ENCODE measurements around the gene RABGAP1L. TPM values are rescaled to one million over a fixed set of nuclear protein-coding genes. Genes with fewer than 3 reads are reported as not detected.

The RABGAP1L gene
- total RNA-seq, 1 donor from 2014 or later = 19.3 TPM

GRCh38 chr1:174197088-174197487, 37.8 kb downstream of the RABGAP1L start:
- no peak for DNase-seq (ENCODE audit: low read depth in 2 of 2)

- DNase-seq (ENCODE audit: low read depth in 2 of 2) = no peak
Observed at GRCh38 chr1:174197547-174197946, 38.2 kb downstream of the RABGAP1L start.

GRCh38 chr1:174198202-174198601, 38.9 kb downstream of the RABGAP1L start:
- no peak for DNase-seq (ENCODE audit: low read depth in 2 of 2)

- no peak for DNase-seq (ENCODE audit: low read depth in 2 of 2)
Observed at GRCh38 chr1:174200746-174201145, 41.4 kb downstream of the RABGAP1L start.

GRCh38 chr1:174204697-174205308, 45.5 kb downstream of the RABGAP1L start:
- no peak for DNase-seq (ENCODE audit: low read depth in 2 of 2)

GRCh38 chr1:174206148-174206836, 47.0 kb downstream of the RABGAP1L start:
- DNase-seq (ENCODE audit: low read depth in 2 of 2) = no peak

DNA sequence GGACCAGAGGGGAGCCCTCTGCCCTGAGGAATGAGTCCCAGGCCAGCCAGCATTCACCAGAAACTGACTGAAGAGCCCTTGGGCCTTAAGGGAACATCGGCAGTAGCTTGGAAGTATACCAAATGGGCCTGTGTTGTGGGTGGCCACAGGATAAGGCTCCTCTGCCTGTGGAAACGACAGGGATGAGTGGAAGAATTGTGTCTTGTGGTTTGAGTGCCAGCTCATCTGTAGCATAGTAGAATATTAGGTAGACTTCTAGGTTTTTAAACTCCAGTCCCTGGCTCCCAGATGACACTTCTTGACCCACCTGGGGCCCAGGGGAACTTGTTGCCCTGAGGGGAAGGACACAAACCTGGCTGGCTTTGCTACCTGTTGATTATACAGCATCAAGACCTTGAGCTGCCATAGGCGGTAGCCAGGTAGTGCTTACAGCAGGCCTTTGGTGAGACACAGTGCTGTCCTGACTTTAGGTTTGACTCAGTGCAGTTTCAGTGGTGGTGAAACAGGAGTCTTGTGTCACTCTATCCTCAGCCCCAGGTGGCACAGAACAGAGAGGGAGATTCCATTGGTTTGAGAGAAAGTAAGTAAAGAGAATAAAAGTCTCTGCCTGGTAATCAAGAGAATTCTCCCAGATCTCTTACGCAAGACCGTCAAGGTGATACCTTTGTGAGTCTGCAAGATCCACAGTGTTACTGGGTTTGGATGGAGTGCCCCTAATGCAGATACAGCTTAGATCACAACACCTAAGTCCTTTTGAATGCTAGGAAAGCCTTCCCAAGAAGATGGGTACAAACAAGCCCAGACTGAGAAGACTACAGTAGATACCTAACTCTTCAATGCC, 50.2 kb downstream of the RABGAP1L start:
- DNase-seq (ENCODE audit: low read depth in 2 of 2) = no peak

DNA sequence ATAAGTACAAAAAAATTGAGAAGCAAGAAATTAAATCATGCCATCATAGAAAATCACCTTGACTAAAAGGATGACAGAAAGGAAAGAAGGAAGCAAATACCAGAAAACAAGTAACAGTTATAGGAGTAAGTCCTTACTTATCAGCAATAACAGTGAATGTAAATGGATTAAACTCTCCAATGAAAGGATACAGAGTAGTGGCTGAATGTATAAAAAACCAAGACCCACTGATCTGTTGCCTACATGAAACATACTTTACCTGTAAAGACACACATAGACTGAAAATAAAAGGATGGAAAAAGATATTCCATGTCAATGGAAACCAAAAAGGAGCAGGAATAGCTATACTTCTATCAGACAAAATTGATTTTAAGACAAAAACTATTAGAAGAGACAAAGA, 52.2 kb downstream of the RABGAP1L start:
- DNase-seq (ENCODE audit: low read depth in 2 of 2) = no peak

DNA sequence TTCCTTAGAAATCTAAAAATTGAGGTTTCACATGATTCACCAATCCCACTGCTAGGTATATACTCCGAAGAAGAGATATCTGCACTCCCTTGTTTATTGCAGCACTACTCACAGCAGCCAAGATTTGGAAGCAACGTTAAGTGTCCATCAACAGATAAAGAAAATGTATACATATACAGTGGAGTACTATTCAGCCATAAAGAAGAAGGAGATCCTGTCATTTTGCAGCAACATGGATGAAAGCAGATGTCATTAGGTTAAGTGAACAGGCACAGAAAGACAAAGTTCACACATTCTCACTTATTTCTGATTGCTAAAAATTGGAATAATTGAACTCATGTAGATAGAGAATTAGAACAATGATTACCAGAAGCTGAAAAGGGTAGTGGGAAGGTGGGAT, 56.4 kb downstream of the RABGAP1L start:
- no peak for DNase-seq (ENCODE audit: low read depth in 2 of 2)

- no peak for DNase-seq (ENCODE audit: low read depth in 2 of 2)
Observed at GRCh38 chr1:174217248-174217647, 57.9 kb downstream of the RABGAP1L start.

GRCh38 chr1:174217787-174218574, 58.7 kb downstream of the RABGAP1L start:
- peak; percentile 33 to 51 for DNase-seq (ENCODE audit: low read depth in 2 of 2)

- no peak for DNase-seq (ENCODE audit: low read depth in 2 of 2)
Observed at GRCh38 chr1:174218983-174219382, 59.7 kb downstream of the RABGAP1L start.

DNA sequence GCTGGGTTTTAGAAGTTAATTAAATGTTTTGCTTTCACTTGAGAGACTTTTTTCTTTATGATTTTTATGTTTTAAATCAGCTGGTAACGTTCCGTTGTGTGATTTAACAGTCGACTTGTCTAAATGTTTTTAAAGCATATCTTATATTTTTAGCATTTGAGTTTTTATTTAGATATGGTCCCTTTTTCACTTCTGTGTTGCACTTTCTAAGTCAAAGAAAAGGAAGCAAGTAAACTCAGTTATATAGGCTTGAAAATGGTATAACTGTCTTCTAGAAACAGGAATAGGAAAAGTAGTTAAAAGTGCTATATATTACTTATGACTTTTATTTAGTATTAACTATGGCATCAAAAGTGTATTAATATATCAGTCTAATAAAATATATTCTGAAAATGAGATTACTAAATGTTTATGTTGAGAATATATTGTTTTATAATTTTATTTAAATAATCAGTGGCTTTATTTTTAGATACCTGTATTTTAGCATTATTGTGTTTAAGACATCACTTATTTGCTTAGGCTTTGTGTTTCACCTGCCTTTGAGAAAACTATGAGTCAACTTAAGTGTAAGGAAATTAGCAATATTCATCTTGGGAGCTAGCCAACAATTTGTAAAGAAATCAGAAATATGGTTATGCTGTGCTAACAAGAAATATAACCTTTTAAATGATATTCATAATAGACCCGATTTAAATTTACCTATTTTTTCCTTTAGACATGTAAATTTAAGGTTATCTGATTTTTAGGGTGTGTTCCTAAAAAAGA, 60.5 kb downstream of the RABGAP1L start:
- peak in 1 of 2 donors; percentile 19 for DNase-seq (ENCODE audit: low read depth in 2 of 2)

DNA sequence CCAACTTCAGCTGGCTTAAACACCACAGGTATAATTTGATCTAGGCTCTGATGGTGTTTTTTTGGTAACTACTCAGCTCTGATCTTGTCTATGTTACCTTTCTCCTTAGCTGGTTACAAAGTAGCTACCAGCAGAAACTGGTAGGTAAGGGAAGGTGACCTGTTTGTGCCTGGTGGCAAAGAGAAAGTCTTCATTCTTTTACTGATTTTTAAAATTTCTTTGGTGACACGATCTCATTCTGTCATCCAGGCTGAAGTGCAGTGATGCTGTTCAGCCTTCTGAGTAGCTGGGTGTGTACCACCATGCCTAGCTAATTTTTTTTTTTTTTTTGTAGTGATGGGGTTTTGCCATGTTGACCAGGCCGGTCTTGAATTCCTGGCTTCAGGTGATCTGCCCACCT, 62.4 kb downstream of the RABGAP1L start:
- DNase-seq (ENCODE audit: low read depth in 2 of 2) = no peak

DNA sequence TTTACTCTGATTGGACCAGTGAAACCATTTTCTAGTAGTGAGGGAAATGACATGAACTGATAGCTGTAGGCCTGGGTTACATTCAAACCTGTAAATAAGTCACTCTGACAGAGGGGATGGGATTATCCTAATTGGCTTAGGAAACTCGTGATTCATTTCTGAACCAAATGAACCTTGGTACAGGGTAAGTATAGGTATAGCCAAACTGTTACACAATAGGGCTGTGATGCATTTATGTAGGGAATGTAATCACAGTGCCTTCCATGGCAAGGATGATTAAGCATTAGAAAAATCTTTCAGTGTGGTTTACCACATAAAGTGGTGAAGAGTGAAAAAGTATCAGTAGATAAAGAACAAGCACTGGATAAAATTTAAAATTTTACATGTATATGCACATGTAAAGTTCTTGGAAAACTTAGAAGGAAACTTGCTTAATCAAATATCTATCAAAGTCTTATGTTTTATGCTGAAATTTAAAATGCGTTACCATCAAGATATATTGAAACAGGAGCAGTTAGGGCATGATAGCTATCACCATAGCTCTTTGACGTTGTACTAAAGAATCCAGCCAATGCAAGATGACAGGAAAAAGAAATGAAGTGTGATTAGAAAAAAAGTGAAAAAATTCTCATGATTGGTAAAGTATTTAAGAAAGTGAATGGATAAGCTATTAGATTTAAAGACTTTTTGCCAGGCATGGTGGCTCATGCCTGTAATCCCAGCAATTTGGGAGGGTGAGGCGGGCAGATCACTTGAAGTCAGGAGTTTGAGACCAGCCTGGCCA, 63.0 kb downstream of the RABGAP1L start:
- no peak for DNase-seq (ENCODE audit: low read depth in 2 of 2)

GRCh38 chr1:174224641-174225040, 65.3 kb downstream of the RABGAP1L start:
- no peak for DNase-seq (ENCODE audit: low read depth in 2 of 2)

DNA sequence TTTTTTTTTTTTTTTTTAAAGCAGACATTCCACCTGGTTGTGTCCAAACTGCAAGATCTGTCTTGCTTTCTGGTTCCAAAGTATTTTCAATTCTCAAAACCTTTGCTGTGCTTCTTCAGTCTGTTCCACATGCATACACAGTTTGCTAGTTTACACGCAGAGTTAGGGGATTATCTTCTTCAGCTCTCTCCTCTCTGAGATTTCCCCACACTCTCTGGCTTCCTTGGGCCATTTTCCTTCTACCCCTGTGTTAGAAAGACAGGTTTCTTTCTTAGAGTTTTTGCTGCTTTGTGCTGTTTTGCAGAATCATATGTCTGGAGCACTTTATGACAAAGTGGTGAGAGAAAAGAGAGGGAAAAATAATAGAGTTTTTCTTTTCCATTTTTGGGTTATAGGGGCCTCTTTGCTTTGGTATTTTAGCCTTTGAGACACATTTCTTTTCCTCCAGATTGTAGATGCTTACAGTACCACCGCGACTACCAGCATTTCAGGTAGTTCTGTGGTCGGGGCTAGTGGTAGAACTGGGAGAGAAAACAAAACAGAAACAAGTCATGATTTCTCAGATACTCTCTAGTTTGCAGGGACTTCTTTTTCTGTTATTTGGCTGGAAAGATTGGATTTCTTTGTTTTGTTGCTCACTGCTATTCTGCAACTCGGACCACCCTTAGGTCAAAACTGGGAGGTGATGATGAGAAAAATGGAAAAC, 66.3 kb downstream of the RABGAP1L start:
- DNase-seq (ENCODE audit: low read depth in 2 of 2) = no peak

DNA sequence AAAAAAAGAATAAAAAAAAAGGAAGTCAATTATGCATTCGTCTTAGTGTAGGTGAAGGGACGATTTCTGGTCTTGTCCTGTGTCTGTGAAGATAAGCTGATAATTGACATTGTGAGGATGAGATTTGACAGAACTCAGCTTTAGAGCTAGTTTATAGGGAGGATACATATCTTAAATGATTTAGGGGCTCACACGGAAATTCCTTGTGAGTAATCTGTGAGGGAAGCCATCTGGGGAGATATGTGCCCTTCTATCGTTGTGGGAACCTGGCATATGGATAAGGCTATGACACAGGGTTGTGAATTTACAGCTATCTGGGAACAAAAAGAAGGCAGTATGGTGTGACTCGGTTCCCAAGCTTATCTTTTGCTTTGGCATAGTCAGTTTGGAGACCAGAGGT, 71.1 kb downstream of the RABGAP1L start:
- DNase-seq (ENCODE audit: low read depth in 2 of 2) = no peak

- DNase-seq (ENCODE audit: low read depth in 2 of 2) = no peak
Observed at GRCh38 chr1:174232761-174233160, 73.4 kb downstream of the RABGAP1L start.
